Stimulated activated CD8-positive, alpha-beta memory T cell treated with anti-CD3 and anti-CD28 coated beads, Interleukin-15, amount 100 ng/mL, for 1 hour (primary cell): ENCODE measurements around the gene IGFL4.

ENCODE experiments used
- DNase-seq: peaks from one replicate; pipeline ENCODE4 v3.0.0-alpha.2; 2020; ENCODE audit warnings: low read depth

Gene IGFL4

GRCh38 chr19:46063201-46063600 lies 22.4 kb upstream of the IGFL4 start:
- no peak for DNase-seq

DNA sequence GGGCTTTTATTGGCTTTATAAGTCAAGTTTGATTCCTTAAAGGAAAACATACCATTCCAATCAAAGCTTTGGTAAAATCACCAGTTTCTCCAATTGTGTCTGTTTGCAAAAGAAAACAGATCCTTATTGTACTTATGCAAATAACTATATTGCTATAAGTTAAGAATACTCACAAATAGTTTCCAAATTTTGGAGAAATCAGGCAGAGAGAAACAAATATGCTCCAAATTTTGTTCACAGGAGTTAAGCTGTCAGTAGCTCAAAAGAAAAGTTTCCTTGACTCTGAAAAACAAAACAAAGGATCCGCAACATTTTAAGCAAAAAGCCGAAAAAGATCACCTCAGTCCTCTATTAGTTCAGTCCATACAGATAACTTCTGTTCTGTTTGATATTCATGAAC lies 19.2 kb upstream of the IGFL4 start:
- no peak for DNase-seq

DNA sequence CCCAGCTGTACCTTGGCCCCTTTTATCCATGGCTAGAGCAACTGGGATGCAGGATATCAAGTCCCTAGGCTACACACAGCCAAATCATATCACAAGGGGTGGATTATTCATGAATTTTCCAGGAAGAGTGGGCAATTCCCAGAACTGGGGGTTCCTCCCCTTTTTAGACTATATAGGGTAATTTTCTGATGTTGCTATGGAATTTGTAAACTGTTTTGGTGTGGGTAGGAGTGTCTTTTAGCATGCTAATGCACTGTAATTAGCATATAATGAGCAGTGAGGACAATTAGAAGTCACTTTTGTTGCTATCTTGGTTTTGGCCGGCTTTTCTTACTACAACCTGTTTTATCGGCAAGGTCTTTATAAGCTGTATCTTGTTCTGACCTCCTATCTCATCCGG lies 18.0 kb upstream of the IGFL4 start:
- no peak for DNase-seq

DNA sequence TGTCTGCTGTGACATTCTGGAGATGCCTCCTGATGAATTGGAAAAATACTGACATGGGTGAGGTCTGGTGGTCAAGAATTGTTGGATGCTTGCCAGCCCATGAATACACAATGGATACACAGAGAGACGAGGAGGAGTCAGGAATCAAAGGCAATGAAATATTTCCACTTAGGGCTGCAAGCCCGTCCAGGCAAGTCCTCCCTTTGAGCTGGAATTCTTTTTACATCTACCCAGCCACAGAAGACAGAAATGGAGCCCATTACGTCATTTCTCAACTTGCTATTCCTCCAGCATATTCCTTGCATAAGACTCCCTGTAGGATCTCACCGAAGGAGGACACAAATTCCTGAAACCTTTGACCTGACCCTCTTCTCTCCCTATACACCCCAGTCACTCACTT lies 15.7 kb upstream of the IGFL4 start:
- no peak for DNase-seq

GRCh38 chr19:46052896-46053295 lies 12.1 kb upstream of the IGFL4 start:
- DNase-seq: no peak

- no peak for DNase-seq
These were observed 8.8 kb upstream of the IGFL4 start for GRCh38 chr19:46049597-46049996.

GRCh38 chr19:46043519-46043918 lies 2.7 kb upstream of the IGFL4 start:
- DNase-seq: no peak

DNA sequence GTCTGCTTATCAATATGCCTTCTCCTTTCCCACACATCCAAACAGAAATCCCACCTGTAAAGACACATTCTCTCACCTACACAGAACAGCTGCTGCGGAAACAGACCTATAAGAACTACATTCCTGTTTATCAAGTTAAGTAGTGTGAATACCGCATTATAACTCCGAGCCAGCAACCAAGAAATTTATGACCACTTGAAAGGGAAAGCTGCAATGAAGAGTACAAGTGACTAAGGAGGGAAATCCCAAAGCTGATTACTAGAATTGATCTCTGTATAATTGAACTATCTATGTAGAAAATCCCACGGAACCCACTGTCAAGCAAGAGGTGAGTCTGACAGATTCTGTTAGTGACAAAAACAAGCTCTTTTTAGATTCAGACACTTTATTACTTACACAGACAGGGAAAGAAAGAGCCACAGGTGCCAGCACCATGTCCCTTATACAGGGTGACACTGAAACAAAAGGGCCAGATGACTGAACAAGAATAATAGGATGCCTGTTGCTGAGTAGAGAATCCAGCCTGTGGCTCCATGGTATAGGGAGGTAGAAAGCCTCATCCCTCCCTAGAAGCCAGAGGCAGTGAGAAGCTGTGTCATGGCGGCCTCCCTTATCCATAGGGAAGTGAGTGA lies 1.6 kb upstream of the IGFL4 start:
- DNase-seq: no peak

DNA sequence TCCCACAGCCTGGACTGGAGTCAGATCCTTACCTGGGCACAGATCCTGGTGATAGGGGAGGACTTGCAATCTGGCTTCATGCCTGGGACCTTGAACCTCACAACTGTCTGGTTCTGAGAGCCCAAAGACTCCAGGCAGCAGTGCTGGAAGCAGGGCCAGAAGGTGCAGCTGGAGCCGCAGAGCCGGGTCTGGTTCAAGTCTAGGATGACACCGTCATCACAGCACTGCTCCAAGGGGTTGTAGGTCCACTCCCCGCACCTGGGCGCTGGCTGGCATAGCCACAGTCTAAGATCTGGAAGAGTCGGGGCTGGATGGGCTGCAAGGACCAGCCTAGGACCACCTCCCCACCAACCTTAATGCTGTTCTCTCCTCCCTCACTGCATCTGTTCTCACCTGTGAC lies 677 bp downstream of the IGFL4 start:
- no peak for DNase-seq

DNA sequence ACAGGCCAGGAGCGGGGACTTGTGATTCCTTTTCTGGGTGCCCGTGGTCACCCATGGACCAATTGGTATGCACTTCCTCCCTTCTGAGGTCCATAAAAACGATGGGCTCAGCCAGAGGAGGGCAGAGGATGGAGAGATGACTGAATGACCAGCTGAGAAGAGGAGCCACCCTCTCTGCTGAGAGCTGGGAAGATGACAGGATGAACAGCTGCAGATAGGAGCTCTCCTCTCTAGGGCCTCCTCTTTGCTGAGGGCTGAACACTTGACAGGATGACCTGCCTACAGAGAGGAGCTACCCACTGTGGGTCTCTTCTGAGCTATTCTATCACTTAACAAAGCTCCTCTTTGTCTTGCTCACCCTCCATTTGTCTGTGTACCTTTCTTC lies 4.1 kb downstream of the IGFL4 start:
- DNase-seq: no peak

DNA sequence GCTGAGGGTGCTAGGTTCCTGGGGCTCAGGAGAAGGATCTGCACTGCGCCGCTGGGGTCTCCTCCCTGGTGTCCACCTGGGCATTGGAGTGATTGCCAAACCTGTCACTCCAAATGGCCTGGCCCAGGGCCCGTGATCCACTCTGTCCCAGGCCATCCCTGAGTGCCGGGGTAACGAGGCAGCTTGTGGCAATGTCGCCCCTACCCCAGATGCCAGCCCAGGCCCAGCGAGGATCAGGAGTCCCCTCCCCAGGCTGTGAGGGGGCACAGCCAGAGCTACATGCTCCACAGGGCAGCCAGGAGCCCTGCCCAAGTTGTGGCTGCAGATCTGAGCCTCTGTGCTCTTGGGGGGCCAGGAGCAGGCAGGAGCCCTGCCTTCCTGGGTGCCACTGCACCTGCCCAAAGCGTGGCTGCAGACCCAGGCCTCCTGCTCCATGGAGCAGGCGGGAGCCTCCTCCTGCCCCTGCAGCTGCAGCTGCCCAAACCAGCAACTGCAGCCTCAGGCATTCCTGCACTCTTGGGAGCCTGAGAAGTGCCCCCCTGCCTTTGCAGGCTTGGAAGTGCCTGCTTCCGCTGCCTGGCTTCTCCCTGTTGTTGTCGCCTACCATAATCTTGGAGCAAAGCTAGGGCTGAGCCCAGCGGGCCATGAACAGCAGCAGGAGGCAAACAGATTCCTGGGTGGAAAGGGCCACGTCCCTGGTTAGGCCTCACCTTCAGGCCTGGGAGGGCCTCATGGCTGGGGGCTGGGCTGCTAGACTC lies 4.6 kb downstream of the IGFL4 start:
- DNase-seq: no peak

GRCh38 chr19:46035546-46035945 lies 5.3 kb downstream of the IGFL4 start:
- no peak for DNase-seq

DNA sequence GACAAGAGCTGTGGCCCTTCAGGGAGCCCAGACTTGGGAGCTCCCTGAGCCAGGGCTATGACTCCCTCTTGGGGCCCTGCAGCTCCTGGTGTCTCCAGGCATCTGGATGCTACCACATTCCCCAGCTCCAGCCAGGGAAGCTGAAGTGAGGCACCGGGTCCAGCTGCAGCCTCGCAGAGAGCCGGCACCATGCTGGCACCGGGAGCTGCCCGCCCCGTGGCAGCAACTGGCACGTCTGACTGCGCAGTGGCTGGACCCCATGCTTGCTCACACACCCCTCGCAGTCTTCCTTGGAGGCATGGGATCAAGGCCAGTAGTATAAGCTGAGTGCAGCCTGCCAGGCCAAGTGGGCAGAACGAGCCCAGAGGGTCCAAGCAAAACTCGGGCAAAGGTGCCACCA lies 7.4 kb downstream of the IGFL4 start:
- no peak for DNase-seq

DNA sequence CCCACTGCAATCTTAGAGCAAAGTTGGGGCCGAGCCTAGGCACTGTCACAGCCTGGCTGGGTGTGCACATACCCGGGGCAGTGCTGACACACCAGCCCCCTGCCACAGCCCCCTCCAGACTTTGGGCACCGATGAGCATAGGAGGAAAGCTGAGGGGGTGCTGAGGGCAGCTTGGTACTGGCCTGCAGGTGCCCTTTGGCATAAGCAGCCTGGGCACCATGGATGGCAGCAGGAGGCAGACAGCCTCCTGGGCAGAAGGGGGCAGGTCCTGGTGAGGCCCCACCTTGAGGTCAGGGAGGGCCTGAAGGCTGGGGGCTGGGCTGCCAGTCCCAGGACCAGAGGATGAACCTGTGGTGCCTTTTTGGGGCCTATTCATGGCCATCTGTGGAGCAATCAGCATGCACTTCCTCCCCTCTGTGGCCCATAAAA lies 8.2 kb downstream of the IGFL4 start:
- DNase-seq: no peak

DNA sequence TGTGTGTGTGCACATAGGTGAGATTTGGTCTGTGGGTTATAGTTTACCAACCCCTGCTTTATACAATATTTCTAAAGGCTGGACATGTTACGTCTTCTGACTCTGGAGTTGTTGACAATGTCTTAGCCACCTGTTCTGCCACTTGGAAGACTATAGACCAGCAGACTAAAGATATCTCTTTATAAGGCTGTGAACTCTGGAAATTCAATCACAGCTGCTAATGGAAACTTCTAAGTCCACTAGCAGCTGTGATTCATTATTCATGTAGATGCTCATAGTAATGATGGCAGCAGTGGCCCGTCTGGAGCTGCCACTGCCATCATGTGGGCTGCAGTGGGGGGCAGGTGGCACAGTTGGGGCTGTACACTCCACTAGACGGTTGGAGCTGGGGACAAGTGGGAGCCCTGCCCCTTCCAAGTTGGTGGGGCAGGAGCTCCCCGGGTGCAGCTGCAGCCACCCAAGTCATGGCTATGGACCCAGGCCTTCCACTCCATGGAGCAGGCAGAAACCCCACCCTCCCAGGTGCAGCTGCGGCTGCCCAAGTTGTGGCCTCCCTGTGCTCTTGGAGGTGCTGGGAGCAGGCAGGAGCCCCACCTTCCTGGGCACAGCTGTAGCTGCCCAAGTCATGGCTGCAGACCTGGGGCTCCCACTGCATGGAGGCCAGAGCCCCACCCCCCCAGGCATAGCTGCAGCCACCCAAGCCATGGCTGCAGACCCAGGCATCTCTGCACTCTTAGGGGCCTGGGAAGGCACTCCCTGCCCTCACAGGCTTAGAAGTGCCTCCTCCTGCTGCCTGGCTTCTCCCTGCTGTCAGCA lies 8.8 kb downstream of the IGFL4 start:
- no peak for DNase-seq

DNA sequence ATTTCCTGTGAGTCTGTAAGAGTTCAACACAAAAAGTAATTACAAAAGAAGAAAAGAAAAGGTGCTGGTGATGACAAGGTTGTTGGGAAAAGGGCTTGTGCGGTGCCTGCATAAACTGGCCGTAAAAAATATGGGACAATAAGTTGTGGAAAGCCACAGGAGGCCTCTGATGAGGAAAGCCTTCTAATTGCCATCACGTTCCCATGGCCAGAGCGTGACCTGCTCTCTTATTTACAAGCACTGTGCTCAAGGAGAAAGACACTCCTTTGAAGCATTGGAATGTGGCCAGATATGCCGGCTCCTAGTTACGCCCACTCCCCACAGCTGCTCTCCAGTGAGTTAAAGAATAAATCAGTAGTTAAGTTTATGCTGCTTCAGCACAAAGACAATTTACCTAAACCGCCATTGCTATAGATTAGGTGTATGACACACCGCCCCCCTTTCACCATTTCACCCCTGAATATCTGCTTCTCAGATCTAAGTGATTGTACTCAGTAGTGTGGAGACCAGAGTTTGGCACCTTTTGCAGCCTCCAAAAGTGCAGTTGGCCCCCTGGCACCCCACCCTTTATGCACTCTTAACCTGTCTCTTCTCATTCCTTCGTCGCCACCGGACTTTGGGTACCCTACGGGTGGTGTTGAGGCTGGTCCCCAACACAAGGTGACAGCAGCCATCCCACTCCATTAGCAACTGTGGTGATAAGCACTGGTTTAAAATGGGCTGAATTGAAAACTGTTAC lies 9.8 kb downstream of the IGFL4 start:
- no peak for DNase-seq

DNA sequence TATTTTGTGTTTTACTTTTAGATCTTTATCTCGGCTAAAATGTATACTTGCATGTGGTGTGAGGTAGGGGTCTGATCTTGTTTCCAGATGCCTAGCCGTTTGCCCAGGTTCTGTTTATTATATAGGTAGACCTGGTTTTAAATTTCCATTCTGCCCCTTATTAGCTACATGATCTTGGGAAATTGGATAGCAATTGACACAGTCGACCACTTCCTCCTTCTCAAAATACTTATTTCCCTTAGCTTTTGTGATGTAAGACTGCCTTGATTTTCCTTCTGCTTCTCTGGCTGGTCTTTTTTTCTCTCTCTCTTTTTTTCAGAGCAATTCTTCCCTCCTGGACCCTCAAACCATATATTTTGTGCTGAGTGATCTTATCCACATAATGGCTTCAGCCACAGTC lies 15.0 kb downstream of the IGFL4 start:
- no peak for DNase-seq

GRCh38 chr19:46023311-46023779 lies 17.5 kb downstream of the IGFL4 start:
- DNase-seq: no peak

- no peak for DNase-seq
These were observed 18.1 kb downstream of the IGFL4 start, which contains the start of gene PGLYRP1 for GRCh38 chr19:46022431-46023310. TSS of gene PGLYRP1 (minus strand) at chr19:46023053. CDS start at chr19:46023021, 32 bp downstream.

DNA sequence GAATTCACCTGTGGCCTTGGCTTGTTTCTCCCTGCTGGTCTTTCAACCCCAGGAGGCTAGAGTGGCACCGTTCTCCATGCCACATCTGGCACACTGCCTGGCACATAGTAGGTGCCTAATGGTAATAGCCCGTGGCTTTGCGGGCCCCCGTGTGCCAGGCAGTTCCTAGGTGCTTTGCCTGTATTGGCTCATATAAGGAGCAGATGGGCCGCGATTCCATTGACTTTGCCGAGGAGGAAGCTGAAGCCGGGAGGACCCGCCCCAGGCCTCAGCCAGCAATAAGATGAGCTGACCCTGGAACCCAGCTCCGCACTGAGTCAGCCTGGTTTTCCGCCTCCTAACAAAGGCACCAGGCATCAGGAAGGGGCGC lies 18.8 kb downstream of the IGFL4 start:
- no peak for DNase-seq

- no peak for DNase-seq
These were observed 19.2 kb downstream of the IGFL4 start for GRCh38 chr19:46021531-46022041.
